Measurements from ENCODE around the gene JDP2.

- TF ChIP-seq CTCF (tag by site-specific recombination; IDR thresholded peaks at IDR 0.05) (no peak), TSHZ1 (tag by site-specific recombination; IDR thresholded peaks at IDR 0.05; ENCODE audit: borderline replicate concordance) (no peak), MEIS1 (CRISPR knock-in tag; IDR thresholded peaks at IDR 0.05; ENCODE audit: borderline replicate concordance) (no peak), ZSCAN30 (tag by site-specific recombination; IDR thresholded peaks at IDR 0.05) (no peak), ZNF112 (tag by site-specific recombination; IDR thresholded peaks at IDR 0.05) (no peak), ZNF513 (tag by site-specific recombination; IDR thresholded peaks at IDR 0.05) (no peak), ZNF133 (tag by site-specific recombination; IDR thresholded peaks at IDR 0.05) (no peak)
These were observed 9.7 kb downstream of the JDP2 start for GRCh38 chr14:75437201-75438143.

Data from HEK293 (cell line).